HCT116 (cell line): ENCODE results near the gene CEBPA. TPM values are rescaled to one million over a fixed set of nuclear protein-coding genes. Genes with fewer than 3 reads are reported as not detected.

Experiments used
- ATAC-seq: fragments of 200-7000 bp; cut with Tn5 transposase; 2 replicates; pipeline ENCODE4 v1.9.1; 2020; ENCODE audit warnings: mild to moderate bottlenecking, moderate library complexity
- BruUV-seq: library from RNA; stranded (reverse); fragments of 400-500 nt; replicated peaks from 2 replicates; lab custom pipeline; 2021; lab: Mats Ljungman, UMichigan
- CTCF ChIA-PET: fragments of 300-600 bp; sonication (Branson Sonifier 250); formaldehyde crosslinking; loops from one replicate; lab custom pipeline; 2021; ENCODE audit warnings: antibody characterized with exemption; lab: Charles Lee
- POLR2A ChIA-PET: fragments of 300-600, 350-600 bp; sonication (Branson Sonifier 250); formaldehyde crosslinking; loops from one replicate; lab custom pipeline; 2021; ENCODE audit warnings: antibody characterized with exemption; lab: Charles Lee
- RAD21 ChIA-PET, 2 experiments: fragments of 300-600 bp; sonication (Branson Sonifier 250); formaldehyde crosslinking; loops; one replicate each; lab custom pipeline; 2023; ENCODE audit warnings: low total read pairs in 2 of 2; ENCODE audit not compliant: uncharacterized antibody in 2 of 2, unreplicated experiment in 2 of 2, low non-redundant PET in 1 of 2; lab: Charles Lee
- DNase-seq: peaks from one replicate; pipeline ENCODE4 v3.0.0-alpha.2; 2010; ENCODE audit warnings: low read depth, low spot score
- H2AFZ ChIP-seq: fragments of 200-600 bp; shearing (Covaris generic), sonication (generic); 2 replicates; pipeline ENCODE4 v1.6.1; 2017; ENCODE audit warnings: low read depth, mixed run types, mixed read lengths, antibody characterized with exemption, low read length; ENCODE audit not compliant: poor library complexity, severe bottlenecking
- H3K27ac ChIP-seq: 2 replicates; pipeline ENCODE4 v1.5.1; 2012; ENCODE audit warnings: low read depth, low read length
- H3K27me3 ChIP-seq: fragments of 200-600 bp; sonication (generic); 2 replicates; pipeline ENCODE4 v1.6.1; 2016; ENCODE audit warnings: mixed run types, low read length, mixed read lengths; ENCODE audit not compliant: insufficient read depth
- H3K36me3 ChIP-seq, 2 experiments: fragments of 200-500 bp in 1 of 2; fragments of 200-600 bp in 1 of 2; sonication (Bioruptor generic) in 1 of 2; sonication (generic) in 1 of 2; 2 replicates each; pipeline versions ENCODE4 v1.5.1 to v1.6.1; 2014 to 2016; ENCODE audit warnings: low read length in 2 of 2, inconsistent platforms in 1 of 2, mixed read lengths in 1 of 2, mixed run types in 1 of 2; ENCODE audit not compliant: insufficient read depth in 2 of 2, control insufficient read depth in 1 of 2
- H3K4me1 ChIP-seq, 2 experiments: fragments of 200-600 bp in 1 of 2; sonication (generic) in 1 of 2; 2 replicates each; pipeline versions ENCODE4 v1.5.1 to v1.6.1; 2012 to 2017; ENCODE audit warnings: low read length in 2 of 2, inconsistent platforms in 1 of 2, mild to moderate bottlenecking in 1 of 2, mixed read lengths in 1 of 2, mixed run types in 1 of 2, moderate library complexity in 1 of 2; ENCODE audit not compliant: insufficient read depth in 2 of 2, control insufficient read depth in 1 of 2
- H3K4me2 ChIP-seq: fragments of 200-600 bp; sonication (generic); 2 replicates; pipeline ENCODE4 v1.6.1; 2017; ENCODE audit warnings: mixed run types, low read length, mixed read lengths
- H3K4me3 ChIP-seq, 2 experiments: fragments of 200-600 bp in 1 of 2; sonication (generic) in 1 of 2; replicated peaks in 1 of 2; 2 replicates each; pipeline ENCODE4 v1.5.1; 2011 to 2016; ENCODE audit warnings: low read length in 2 of 2, control low read depth in 1 of 2, low read depth in 1 of 2, mild to moderate bottlenecking in 1 of 2, mixed read lengths in 1 of 2, mixed run types in 1 of 2
- H3K79me2 ChIP-seq: fragments of 200-600 bp; sonication (generic); 2 replicates; pipeline ENCODE4 v1.6.1; 2017; ENCODE audit warnings: mild to moderate bottlenecking, mixed run types, low read length, moderate library complexity, mixed read lengths; ENCODE audit not compliant: insufficient read depth
- H3K9ac ChIP-seq: fragments of 200-600 bp; sonication (generic); 2 replicates; pipeline ENCODE4 v1.6.1; 2016; ENCODE audit warnings: low read length, mixed read lengths
- H3K9me2 ChIP-seq: fragments of 200-600 bp; sonication (generic), shearing (Covaris generic); 2 replicates; pipeline ENCODE4 v1.6.1; 2017; ENCODE audit warnings: mixed run types, mild to moderate bottlenecking, moderate library complexity; ENCODE audit not compliant: insufficient read depth
- H3K9me3 ChIP-seq, 2 experiments: fragments of 200-500 bp in 1 of 2; fragments of 200-600 bp in 1 of 2; sonication (Bioruptor generic) in 1 of 2; sonication (generic) in 1 of 2; 2 replicates each; pipeline ENCODE4 v1.6.1; 2014 to 2017; ENCODE audit warnings: low read length in 2 of 2, mixed read lengths in 2 of 2, inconsistent platforms in 1 of 2, low read depth in 1 of 2, mild to moderate bottlenecking in 1 of 2, mixed run types in 1 of 2, moderate library complexity in 1 of 2; ENCODE audit not compliant: control insufficient read depth in 1 of 2, insufficient read depth in 1 of 2
- H4K20me1 ChIP-seq: fragments of 200-600 bp; sonication (generic), shearing (Covaris generic); 2 replicates; pipeline ENCODE4 v1.6.1; 2017; ENCODE audit warnings: mixed run types, mild to moderate bottlenecking, moderate library complexity; ENCODE audit not compliant: insufficient read depth
- CBX3 ChIP-seq: IDR thresholded peaks from 2 replicates; pipeline ENCODE4 v1.6.1; 2012; ENCODE audit warnings: low read depth
- CEBPB ChIP-seq: IDR thresholded peaks from 2 replicates; pipeline ENCODE4 v1.6.1; 2012; ENCODE audit warnings: low read depth
- EGR1 ChIP-seq: IDR thresholded peaks from 2 replicates; pipeline ENCODE4 v1.6.1; 2012; ENCODE audit warnings: low read depth
- ELF1 ChIP-seq: IDR thresholded peaks from 2 replicates; pipeline ENCODE4 v1.6.1; 2012; ENCODE audit warnings: low read depth, borderline replicate concordance
- EZH2 ChIP-seq: fragments of 200-600 bp; sonication (generic); IDR thresholded peaks from 2 replicates; pipeline ENCODE4 v1.6.1; 2017; ENCODE audit warnings: antibody characterized with exemption, mixed run types
- FOSL1 ChIP-seq: IDR thresholded peaks from 2 replicates; pipeline ENCODE4 v1.6.1; 2012; ENCODE audit warnings: low read depth
- JUND ChIP-seq: IDR thresholded peaks from 2 replicates; pipeline ENCODE4 v1.6.1; 2012
- MAX ChIP-seq: IDR thresholded peaks from 2 replicates; pipeline ENCODE4 v1.6.1; 2012
- POLR2A ChIP-seq: IDR thresholded peaks from 2 replicates; pipeline ENCODE4 v1.7.0; 2011; ENCODE audit warnings: borderline replicate concordance; ENCODE audit not compliant: insufficient read depth, insufficient read length; ENCODE audit errors: extremely low read depth
- POLR2AphosphoS5 ChIP-seq: IDR thresholded peaks from 2 replicates; pipeline ENCODE4 v1.6.1; 2011; ENCODE audit warnings: mild to moderate bottlenecking, low read depth, low read length, moderate library complexity
- REST ChIP-seq: IDR thresholded peaks from 2 replicates; pipeline ENCODE4 v1.6.1; 2012; ENCODE audit warnings: low read depth
- TCF7L2 ChIP-seq: IDR thresholded peaks from 2 replicates; pipeline ENCODE4 v1.7.0; 2011; ENCODE audit warnings: borderline replicate concordance, inconsistent platforms; ENCODE audit not compliant: insufficient read depth, insufficient read length; ENCODE audit errors: extremely low read depth
- ZFX ChIP-seq: fragments of 450-650 bp; IDR thresholded peaks from 2 replicates; pipeline ENCODE4 v1.6.1; 2017
- ZNF274 ChIP-seq: fragments of 200-500 bp; sonication (Bioruptor generic); IDR thresholded peaks from 2 replicates; pipeline ENCODE4 v1.6.1; 2014; ENCODE audit warnings: mild to moderate bottlenecking, low read depth, low read length, inconsistent platforms
- intact Hi-C: fragments of 100-400 bp; cut with micrococcal nuclease; formaldehyde crosslinking; loops from 2 replicates; pipeline ENCODE4 v1.10.0; 2022
- total RNA-seq: library from RNA; stranded (reverse); gene quantifications from one replicate; pipeline ENCODE4 v1.2.1, GENCODE V29; 2021; ENCODE audit not compliant: unreplicated experiment
- TF ChIP-seq, protein P1 (sequence below): IDR thresholded peaks from 2 replicates; pipeline ENCODE4 v1.6.1; 2012

CEBPA gene
- total RNA-seq, 1 experiment from 2014 or later, result 7.0 TPM

- H3K27me3 ChIP-seq, result no peaks in the 10 kb centered on the region
- H3K4me1 ChIP-seq, result peaks cover 1 to 5% of the 10 kb centered on the region in 2 experiments; a peak in 3 of 4 replicates
- DNase-seq (no peak), ATAC-seq (no peak)
- no peaks in the 10 kb centered on the region for H3K9me3 ChIP-seq
- POLR2A ChIA-PET, result no interaction called here
- H3K79me2 ChIP-seq, result no peaks in the 10 kb centered on the region
- H3K9me2 ChIP-seq, result no peaks in the 10 kb centered on the region
- no peaks in the 10 kb centered on the region for H4K20me1 ChIP-seq
- H3K27ac ChIP-seq, result no peak overlapping the region
- no TSS peak for BruUV-seq
- H3K36me3 ChIP-seq, result no peaks in the 10 kb centered on the region
- intact Hi-C loops, result no loop called here
- RAD21 ChIA-PET, result no interaction called here
- no peak overlapping the region for H2AFZ ChIP-seq
- H3K9ac ChIP-seq, result no peak overlapping the region
- no peak overlapping the region for H3K4me3 ChIP-seq
- CTCF ChIA-PET, result no interaction called here
- no peak overlapping the region for H3K4me2 ChIP-seq
- no peak for TF ChIP-seq CBX3
- TF ChIP-seq EGR1, result no peak
- TF ChIP-seq TCF7L2, result no peak
- TF ChIP-seq, protein P1, sequence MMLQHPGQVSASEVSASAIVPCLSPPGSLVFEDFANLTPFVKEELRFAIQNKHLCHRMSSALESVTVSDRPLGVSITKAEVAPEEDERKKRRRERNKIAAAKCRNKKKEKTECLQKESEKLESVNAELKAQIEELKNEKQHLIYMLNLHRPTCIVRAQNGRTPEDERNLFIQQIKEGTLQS, result no peak
- TF ChIP-seq POLR2A, result no peak
- no peak for TF ChIP-seq ZNF274
- no peak for TF ChIP-seq JUND
- TF ChIP-seq CEBPB, result no peak
- TF ChIP-seq POLR2AphosphoS5, result no peak
- no peak for TF ChIP-seq REST
- TF ChIP-seq EZH2, result no peak
- no peak for TF ChIP-seq ZFX
- TF ChIP-seq MAX, result no peak
- TF ChIP-seq ELF1, result no peak
- TF ChIP-seq FOSL1, result no peak
These were observed 22.6 kb downstream of the CEBPA start for GRCh38 chr19:33279430-33280350.
